ENCODE results near the gene NRP1.
A peak's percentile ranks its signal among the peaks of the same experiment; 100 is the strongest.

NRP1 gene

GRCh38 chr10:33174674-33175434 is 159.6 kb downstream of the NRP1 start:
- no peak for DNase-seq

- no peak for DNase-seq
These were observed 168.6 kb downstream of the NRP1 start for GRCh38 chr10:33165911-33166310.

GRCh38 chr10:33164060-33164709 is 170.3 kb downstream of the NRP1 start:
- no peak for DNase-seq

GRCh38 chr10:33162248-33162575 is 172.3 kb downstream of the NRP1 start:
- DNase-seq, result no peak

DNA sequence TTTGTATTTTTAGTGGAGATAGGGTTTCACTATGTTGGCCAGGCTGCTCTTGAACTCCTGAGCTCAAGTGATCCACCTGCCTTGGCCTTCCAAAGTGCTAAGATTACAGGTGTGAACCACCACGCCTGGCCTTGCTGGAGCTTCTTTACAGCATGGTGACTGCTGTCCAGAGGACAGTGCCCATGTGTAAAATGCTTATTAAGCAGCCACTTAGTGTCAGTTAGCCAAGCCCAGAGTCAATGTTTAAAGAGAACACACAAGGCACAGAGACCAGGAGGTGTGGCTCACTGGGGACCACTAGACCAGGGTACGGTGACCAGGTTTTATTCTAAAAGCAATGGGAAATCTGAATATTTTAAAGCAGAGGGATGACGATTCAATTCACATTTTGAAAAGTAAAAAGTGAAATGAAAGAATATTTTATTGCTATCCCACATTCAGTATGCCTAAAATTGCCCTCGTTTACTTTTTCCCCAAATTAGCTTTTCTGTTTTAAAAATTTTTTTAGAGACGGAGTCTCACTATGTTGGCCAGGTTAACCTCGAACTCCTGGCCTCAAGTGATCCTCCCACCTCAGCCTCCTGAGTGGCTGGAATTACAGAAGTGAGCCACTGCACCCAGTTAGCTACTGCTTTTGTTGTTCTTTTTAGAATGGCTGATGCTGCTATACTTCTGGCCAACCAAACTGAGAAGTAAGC is 172.8 kb downstream of the NRP1 start:
- no peak for DNase-seq

DNA sequence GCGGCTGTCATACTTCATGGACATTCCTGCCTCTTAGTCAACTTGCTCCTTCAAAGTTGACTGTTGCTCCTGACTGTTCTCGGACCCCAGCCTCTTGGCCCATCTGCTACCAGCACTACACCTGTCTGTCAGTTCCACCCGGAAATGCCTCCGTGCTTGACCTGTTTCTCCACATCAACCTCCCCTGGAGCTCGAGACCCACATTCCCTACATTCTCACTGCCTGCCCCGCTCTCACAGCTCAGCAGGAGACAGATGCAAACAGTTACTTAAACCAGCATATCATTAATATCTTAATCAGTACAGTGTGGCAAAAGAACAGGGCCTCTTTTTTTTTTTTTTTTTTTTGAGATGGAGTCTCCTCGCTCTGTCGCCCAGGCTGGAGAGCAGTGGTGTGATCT is 174.3 kb downstream of the NRP1 start:
- DNase-seq, result no peak

DNA sequence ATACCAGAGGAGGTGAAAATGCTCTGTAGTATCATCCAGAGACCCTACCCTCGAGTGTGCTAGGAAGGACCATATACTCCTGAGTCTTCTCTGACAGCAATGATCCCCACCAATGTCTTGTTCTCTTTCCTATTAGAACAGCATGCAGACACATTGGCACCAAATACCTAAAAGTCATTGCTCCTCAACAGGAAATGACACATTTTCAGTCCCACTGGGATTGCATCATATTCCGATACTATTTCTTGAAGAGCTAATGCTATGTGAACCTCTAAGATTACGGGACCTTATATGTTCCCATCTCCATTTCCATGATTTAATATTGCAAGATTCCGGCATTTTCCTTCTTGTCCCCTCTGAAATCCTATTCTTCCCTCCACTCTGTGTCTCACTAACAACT is 177.4 kb downstream of the NRP1 start:
- DNase-seq, result no peak

GRCh38 chr10:33155720-33156638 is 178.5 kb downstream of the NRP1 start:
- no peak for DNase-seq

DNA sequence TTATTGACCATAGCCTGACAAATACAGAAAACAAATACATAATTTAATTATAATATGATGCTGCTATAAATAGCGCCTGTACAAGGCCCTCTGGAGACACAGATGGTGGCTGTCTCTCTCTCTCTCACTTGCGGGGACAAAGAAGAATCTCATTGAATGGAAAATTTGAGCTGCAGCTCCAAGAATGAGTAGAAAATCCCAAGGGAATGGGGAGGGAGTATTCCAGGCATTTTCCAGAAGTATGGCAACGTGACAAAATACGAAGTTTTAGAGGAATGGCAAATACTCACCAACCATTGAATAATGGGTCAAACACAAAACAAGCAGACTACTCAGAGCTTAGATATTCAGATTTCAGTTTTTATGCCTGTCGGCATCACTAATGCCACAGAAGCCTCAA is 179.9 kb downstream of the NRP1 start:
- no peak for DNase-seq

DNA sequence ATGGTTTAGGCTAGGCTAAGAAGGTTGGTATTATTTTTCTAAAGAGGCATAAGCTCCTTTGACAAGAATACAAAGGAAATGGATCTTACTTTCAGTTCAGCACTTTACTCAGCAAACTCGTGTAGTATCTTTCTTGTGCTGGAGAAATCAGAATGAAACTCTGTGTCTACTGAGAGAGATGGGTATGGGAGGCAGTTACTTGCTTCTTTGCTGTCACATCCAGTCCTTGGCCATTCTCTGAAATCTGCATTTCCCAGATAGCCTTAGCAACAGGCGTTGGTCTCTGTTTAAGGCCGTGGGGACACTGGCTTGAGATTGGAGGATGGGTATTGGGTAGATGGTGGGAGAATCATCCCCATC is 180.5 kb downstream of the NRP1 start:
- DNase-seq, result no peak

DNA sequence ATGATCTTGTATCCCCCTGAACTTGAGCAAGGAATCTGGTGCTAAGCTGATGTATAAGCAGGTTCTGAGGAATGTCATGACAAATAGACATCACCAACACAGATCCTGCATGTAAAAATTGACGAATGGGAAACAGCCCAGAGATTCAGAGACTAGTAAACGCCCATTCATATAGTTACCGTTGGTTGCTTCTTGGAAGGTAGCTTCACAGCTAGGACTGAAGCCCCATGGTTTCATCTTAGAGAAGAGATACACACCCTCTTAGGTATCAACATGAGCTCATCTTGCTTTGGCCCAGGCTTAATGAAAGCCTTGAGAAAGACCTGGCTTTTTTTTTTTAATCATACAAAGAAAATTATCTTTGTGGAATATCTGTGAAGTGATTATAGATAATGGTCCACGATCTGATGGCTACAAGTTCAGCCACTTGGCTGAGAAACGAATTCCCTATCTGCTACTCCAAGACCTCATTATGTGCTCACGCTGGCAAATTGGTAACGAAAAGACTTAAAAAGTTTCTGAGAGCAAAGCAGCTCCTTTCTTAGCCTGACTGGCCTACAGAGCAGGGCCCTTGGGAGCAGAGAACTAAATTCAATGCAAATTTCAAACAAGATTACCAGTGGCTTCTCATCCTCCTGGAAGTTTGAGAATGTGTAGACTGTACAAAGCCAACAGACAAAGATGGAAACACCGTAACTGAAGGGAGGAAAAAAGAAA is 181.1 kb downstream of the NRP1 start:
- no peak for DNase-seq

DNA sequence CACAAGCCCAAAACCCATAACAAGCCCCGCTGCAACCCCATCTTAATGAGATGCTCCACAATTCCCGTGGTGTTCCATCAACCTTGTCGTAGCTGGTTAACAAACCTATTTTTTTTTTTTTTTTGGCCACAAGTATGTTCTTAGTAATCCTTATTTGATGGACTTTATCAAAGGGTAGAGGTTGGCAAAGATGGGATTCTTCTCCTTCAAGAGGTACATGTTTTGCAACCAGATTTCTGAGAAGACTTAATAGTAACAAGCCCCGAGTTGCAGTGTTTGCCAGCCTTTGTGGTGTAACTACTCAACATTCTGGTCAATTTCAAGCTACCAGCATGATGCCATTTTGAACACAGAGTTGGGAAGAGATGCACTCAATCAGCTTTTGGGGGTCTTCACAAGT is 181.7 kb downstream of the NRP1 start:
- DNase-seq, result no peak

GRCh38 chr10:33152146-33152545 is 182.3 kb downstream of the NRP1 start:
- DNase-seq, result no peak

GRCh38 chr10:33151344-33151864 is 183.1 kb downstream of the NRP1 start:
- DNase-seq, result no peak

GRCh38 chr10:33150889-33151288 is 183.6 kb downstream of the NRP1 start:
- no peak for DNase-seq

GRCh38 chr10:33150146-33150545 is 184.3 kb downstream of the NRP1 start:
- DNase-seq, result no peak

- DNase-seq, result no peak
These were observed 187.5 kb downstream of the NRP1 start for GRCh38 chr10:33147013-33147310.

DNA sequence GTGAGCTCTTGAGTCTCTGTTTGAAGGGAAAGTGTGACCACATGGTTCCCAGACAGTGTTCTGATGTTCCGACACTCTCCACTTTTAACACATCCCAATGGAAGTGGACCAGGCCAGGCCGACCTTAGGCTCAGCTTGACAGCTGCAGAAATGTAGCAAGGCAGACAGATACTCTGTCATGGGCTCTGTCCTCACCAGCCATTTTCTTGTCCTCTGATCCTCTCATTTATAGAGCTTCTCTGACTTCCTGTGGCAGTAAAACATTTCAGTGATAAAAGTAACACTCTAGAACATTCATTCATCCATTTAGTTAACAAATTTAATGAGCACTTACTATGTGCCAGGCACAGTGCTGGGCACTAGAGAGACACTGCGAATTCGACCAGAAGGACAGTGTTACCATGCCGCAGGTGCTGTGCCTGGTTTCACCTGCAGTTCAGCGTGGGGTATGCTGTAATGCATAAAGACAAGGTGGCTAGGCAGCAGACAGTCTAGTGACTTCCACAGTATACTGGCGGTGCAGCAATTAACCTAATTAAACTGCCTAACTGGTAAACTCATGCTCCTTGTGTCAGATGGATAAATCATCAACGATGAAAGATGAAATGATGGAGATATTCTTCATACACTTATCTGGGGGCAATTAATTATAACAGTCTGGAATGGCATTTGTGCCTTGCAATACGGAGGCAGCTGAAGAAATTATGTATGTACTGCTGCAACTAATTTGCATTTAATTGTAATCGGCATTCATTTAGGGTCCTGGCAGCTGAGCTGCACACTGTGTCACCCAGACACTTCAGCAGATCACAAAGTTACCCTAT is 188.1 kb downstream of the NRP1 start:
- DNase-seq, result no peak

- no peak for DNase-seq
These were observed 188.8 kb downstream of the NRP1 start for GRCh38 chr10:33145451-33146188.

DNA sequence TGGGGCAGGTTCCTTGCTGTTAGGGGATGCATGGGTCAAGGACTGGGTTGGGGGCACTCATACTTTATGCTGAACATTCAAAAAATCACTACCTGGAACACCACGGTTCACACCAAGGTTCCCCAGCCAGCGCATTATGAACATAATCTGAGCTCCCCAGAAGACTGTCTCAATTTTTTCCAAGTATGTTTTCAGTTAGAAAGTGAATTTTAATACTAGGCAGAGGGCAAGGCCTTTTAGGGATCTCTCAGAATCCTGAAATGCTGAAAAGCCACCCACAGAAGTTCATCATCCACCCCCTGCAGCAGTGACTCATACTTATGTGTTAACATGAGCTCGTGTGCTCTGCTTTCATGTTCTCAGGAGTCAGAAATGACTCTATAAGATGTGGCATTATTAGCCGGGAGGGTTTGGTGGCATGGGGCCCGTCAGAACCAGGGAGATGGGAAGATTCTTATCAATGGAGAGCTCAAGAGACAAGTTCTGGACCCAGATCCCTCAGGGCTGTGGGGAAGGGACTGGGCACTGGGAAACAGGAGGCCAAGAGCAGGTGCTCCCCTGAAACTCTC is 191.2 kb downstream of the NRP1 start:
- peak; percentile 53 to 65 for DNase-seq

Measured in activated CD4-positive, alpha-beta T cell treated with anti-CD3 and anti-CD28 coated beads, Interleukin-2, amount 50 U/mL, for 48 hours (primary cell).